Mucosa of descending colon (tissue), 3 donors: ENCODE measurements around the gene TEX26. TPM values are rescaled to one million over a fixed set of nuclear protein-coding genes. Genes with fewer than 3 reads are reported as not detected.

Experiments
- ATAC-seq: fragments of 200-7000 bp; cut with Tn5 transposase; one replicate; pipeline ENCODE4 v1.9.1; 2020; ENCODE audit warnings: mild to moderate bottlenecking, moderate library complexity
- DNase-seq, 3 donors: peaks; one replicate each; pipeline ENCODE4 v3.0.0-alpha.2; 2020
- H3K36me3 ChIP-seq: fragments of 200-600 bp; one replicate; pipeline ENCODE4 v1.8.0; 2021; ENCODE audit warnings: low read depth, mild to moderate bottlenecking
- H3K4me1 ChIP-seq: fragments of 200-600 bp; one replicate; pipeline ENCODE4 v1.8.0; 2021; ENCODE audit warnings: low read depth, mild to moderate bottlenecking
- H3K4me3 ChIP-seq: fragments of 200-600 bp; one replicate; pipeline ENCODE4 v1.8.0; 2021; ENCODE audit warnings: mild to moderate bottlenecking
- H3K9me3 ChIP-seq: fragments of 200-600 bp; one replicate; pipeline ENCODE4 v1.8.0; 2021; ENCODE audit warnings: mild to moderate bottlenecking
- intact Hi-C, 2 donors: fragments of 100-400 bp; cut with DNase I in 1 of 2; cut with micrococcal nuclease in 1 of 2; formaldehyde crosslinking; loops; one replicate each; pipeline versions ENCODE4 v1.11.0 to v1.11.1; 2022; cut with DNase I, micrococcal nuclease
- total RNA-seq, 3 donors: library from RNA; stranded (reverse); fragmentation: NEBNext Ultra II Directional in 2 of 3; extraction: Animal tissue kit (Norgen Biotek cat#: 25700) in 2 of 3; gene quantifications; one replicate each; pipeline versions ENCODE4 v1.2.1 to v1.2.4, GENCODE V29; 2021 to 2023
- TF ChIP-seq, protein P1 (sequence below): fragments of 200-600 bp; IDR thresholded peaks from one replicate; pipeline ENCODE4 v1.8.0; 2022; ENCODE audit warnings: antibody characterized with exemption, mild to moderate bottlenecking
- donor health status: DM: no; HTN: no; CAD: no; lungs with moderate emphysema.
- donor health status: DM: no; HTN: no; CAD: no.
- donor health status: DM: no; HTN: yes; CAD: no.

TEX26 gene
- total RNA-seq, 3 donors from 2014 or later = not detected

- no peaks in the 10 kb centered on the region for H3K36me3 ChIP-seq
- no peak overlapping the region for H3K4me3 ChIP-seq
- intact Hi-C loops = no loop called here
- H3K9me3 ChIP-seq = no peaks in the 10 kb centered on the region
- no peak for ATAC-seq
- TF ChIP-seq, protein P1, sequence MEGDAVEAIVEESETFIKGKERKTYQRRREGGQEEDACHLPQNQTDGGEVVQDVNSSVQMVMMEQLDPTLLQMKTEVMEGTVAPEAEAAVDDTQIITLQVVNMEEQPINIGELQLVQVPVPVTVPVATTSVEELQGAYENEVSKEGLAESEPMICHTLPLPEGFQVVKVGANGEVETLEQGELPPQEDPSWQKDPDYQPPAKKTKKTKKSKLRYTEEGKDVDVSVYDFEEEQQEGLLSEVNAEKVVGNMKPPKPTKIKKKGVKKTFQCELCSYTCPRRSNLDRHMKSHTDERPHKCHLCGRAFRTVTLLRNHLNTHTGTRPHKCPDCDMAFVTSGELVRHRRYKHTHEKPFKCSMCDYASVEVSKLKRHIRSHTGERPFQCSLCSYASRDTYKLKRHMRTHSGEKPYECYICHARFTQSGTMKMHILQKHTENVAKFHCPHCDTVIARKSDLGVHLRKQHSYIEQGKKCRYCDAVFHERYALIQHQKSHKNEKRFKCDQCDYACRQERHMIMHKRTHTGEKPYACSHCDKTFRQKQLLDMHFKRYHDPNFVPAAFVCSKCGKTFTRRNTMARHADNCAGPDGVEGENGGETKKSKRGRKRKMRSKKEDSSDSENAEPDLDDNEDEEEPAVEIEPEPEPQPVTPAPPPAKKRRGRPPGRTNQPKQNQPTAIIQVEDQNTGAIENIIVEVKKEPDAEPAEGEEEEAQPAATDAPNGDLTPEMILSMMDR = no peak
- H3K4me1 ChIP-seq = no peaks in the 10 kb centered on the region
- DNase-seq = no peak
Observed at GRCh38 chr13:30957258-30957943, 24.9 kb downstream of the TEX26 start.

- intact Hi-C loops = no loop called here
- no peaks in the 10 kb centered on the region for H3K36me3 ChIP-seq
- TF ChIP-seq, protein P1 = no peak
- no peaks in the 10 kb centered on the region for H3K4me1 ChIP-seq
- H3K4me3 ChIP-seq = no peak overlapping the region
- ATAC-seq (no peak), DNase-seq (no peak)
- H3K9me3 ChIP-seq = no peaks in the 10 kb centered on the region
Observed at GRCh38 chr13:30959678-30960077, 27.2 kb downstream of the TEX26 start.

GRCh38 chr13:30963791-30964190, 31.3 kb downstream of the TEX26 start:
- DNase-seq = peak in 2 of 3 donors; percentile 24 to 38
- Histone ChIP-seq H3K4me1 (no peaks in the 10 kb centered on the region), H3K36me3 (no peaks in the 10 kb centered on the region), H3K9me3 (no peaks in the 10 kb centered on the region), H3K4me3 (no peak overlapping the region)
- intact Hi-C loops = no loop called here
- peak; percentile 63 for ATAC-seq
- TF ChIP-seq, protein P1 = no peak

DNA sequence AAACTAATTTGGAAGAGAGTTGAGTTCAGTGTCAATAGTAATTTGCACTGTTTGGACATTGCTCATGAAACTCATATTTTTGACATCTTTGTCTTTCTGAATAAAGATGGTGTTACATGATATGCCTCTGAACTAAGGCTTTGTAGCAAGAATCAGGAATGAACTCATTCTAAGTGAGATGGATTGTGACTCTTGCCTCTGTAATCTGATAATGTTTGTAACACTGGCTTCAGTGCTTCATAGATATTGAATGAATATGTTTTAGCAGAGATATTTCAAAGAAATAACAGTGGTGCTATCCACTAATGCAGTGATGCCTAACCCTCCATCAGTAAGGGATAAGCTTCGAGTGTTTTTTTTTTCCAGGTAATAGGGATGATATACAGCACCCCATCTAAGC, 32.9 kb downstream of the TEX26 start:
- H3K4me1 ChIP-seq = no peaks in the 10 kb centered on the region
- H3K9me3 ChIP-seq = no peaks in the 10 kb centered on the region

GRCh38 chr13:30966101-30966500, 33.6 kb downstream of the TEX26 start:
- TF ChIP-seq, protein P1 = no peak
- intact Hi-C loops = no loop called here
- DNase-seq (no peak), ATAC-seq (no peak)
- no peaks in the 10 kb centered on the region for H3K4me1 ChIP-seq
- H3K9me3 ChIP-seq = no peaks in the 10 kb centered on the region
- no peak overlapping the region for H3K4me3 ChIP-seq
- H3K36me3 ChIP-seq = no peaks in the 10 kb centered on the region

More for the DNA sequence above, 32.9 kb downstream of the TEX26 start:
- H3K4me3 ChIP-seq = no peak overlapping the region
- intact Hi-C loops = no loop called here
- ATAC-seq (no peak), DNase-seq (no peak)
- TF ChIP-seq, protein P1 = no peak
- no peaks in the 10 kb centered on the region for H3K36me3 ChIP-seq

- TF ChIP-seq, protein P1 = no peak
- H3K36me3 ChIP-seq = no peaks in the 10 kb centered on the region
- DNase-seq = no peak
- H3K9me3 ChIP-seq = no peaks in the 10 kb centered on the region
- no peaks in the 10 kb centered on the region for H3K4me1 ChIP-seq
- intact Hi-C loops = no loop called here
- H3K4me3 ChIP-seq = no peak overlapping the region
- no peak for ATAC-seq
Observed at GRCh38 chr13:30968846-30969245, 36.4 kb downstream of the TEX26 start.
